ENCODE measurements around the gene PAPLN.

PAPLN gene

DNA sequence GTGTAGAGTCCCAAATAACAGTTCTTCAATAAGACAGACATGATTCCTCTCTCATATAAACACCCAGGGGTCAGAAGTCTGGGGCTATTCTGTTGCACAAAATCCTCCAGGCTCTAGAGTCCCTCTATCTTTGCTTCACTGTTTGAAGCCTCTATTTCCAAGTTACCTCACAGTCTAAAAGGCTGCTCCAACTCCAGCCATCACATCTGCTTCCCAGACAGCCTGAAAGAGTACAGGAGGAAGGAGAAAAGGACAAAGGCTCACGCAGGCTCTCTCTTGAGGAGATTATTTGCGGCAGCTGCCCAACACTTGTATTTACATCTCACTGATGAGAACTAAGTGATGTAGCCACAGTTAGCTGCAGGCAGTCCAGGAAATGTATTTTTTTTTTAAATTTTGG is 6.4 kb downstream of the PAPLN start:
- no peak for DNase-seq (ENCODE audit: low spot score)

DNA sequence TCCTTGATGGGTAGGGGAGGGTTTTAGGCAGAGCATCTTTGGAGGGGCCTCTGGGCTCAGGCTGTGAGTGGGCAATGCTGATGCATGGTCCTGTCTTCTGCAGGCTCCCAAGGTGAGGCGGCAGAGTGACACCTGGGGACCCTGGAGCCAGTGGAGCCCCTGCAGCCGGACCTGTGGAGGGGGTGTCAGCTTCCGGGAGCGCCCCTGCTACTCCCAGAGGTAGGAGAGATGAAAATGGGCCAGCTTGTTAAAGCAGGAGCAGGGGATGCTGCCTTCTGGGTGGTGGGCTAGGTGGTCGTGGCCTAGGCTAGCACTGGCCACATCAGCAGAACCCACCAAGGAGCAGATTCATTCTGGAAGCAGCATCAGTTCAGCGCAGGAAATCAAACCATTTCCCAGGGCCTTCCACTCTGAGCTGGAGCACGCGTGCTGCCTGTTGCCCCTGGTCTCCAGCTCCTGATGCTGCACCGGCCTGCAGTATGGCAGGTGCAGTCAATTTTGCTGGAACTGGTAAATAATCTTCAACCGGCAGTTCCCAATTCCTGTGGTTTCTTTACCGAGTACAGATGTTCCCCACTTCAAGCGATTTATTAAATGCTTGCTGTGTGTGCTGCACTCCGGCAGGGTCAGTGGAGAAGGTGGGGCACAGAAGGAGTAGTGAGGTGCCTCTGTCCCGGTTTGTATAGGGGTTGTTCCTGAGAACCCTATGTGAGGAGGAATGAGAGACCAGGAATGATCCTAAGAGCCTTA is 7.4 kb downstream of the PAPLN start:
- DNase-seq (ENCODE audit: low spot score) = no peak

DNA sequence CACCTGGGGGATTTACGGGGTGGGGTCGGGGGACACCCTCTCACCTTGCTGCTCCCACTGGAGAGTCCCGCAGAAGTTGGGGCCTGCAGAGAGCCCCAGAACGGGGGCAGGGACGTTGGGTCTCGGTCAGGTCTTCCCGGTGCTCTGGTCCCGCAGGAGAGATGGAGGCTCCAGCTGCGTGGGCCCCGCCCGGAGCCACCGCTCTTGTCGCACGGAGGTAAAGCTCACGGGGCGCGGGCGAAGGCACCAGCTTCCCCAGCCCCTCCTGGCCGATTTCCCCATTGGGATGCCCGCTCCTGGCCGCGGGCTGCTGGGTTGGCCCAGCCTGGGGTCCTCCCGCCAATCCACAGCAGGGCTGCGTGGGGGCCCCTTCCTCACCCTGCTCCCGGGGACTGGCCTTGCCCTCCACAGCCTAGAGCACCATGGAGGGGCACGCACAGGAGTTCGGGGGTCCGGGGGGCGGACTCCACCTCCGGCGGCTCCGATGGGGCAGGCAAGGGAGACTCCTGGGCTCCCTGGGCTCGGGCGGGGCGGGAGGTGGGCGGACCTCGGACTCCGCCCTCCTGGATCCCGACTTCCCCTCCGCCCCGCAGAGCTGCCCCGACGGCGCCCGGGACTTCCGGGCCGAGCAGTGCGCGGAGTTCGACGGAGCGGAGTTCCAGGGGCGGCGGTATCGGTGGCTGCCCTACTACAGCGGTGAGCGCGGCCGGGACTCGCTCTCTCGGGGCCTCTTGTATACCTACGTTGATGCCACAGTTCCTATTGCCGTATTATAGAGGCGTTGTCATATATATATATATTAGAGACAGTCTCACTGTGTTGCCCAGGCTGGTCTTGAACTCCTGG is 8.4 kb downstream of the PAPLN start:
- DNase-seq (ENCODE audit: low spot score) = no peak

DNA sequence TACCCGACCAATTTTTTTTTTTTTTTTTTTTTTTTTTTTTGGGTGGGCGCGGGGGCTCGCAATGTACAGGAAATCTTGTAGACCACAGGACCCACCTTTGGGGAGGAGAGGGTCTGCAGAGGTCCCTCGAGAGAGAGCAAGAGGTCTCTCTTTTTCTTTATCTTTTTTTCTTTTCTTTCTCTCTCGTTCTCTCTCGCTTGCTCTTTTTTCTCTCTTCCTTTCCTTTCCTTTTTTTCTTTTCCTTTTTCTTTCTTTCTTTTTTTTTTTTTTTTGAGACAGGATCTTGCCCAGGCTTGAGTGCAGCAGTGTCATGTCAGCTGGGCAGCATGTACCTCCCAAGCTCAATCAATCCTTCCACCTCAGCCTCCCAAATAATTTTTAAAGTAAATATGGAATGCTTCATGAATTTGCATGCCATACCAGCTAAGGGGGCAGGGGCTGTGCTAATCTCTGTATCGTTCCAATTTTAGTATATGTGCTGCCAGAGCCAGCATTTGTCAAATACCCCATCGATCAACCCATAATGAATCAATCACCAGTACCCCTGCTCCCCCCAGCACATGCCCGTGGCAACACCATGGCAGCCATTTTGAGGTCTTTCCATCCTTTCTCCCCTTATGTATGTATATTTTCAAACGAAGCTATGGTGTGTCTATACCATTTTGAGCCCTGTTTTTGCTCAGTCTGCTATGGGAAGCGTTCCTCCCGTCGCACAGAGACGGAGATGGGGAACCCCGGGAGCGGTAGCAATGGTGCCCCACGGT is 9.3 kb downstream of the PAPLN start:
- no peak for DNase-seq (ENCODE audit: low spot score)

DNA sequence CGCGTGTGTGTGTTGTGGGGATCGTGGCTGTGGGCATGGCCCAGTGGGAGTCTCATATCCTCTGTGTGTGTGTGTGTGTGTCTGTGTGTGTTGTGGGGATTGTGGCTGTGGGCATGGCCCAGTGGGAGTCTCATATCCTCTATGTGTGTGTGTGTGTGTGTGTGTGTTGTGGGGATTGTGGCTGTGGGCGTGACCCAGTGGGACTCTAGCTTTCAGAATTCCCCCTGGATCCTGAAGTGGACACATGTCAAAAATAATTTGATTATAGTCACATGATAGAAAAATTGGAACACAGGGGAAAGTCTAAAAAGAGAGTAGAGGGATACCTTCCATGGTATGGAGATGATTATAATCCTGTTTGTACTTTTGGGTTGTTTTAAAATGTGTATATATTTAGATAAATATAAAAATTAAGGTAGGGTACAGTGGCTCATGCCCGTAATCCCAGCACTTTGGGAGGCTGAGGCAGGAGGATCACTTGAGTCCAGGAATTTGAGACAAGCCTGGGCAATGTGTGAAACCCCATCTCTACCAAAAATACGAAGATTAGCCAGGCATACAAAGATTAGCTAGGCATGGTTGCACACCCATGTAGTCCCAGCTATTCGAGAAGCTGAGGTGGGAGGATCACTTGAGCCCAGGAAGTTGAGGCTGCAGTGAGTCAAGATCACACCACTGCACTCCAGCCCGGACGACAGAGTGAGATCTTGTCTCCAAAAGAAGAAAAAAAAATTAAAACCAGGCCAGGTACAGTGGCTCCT is 11.0 kb downstream of the PAPLN start:
- DNase-seq (ENCODE audit: low spot score) = no peak

DNA sequence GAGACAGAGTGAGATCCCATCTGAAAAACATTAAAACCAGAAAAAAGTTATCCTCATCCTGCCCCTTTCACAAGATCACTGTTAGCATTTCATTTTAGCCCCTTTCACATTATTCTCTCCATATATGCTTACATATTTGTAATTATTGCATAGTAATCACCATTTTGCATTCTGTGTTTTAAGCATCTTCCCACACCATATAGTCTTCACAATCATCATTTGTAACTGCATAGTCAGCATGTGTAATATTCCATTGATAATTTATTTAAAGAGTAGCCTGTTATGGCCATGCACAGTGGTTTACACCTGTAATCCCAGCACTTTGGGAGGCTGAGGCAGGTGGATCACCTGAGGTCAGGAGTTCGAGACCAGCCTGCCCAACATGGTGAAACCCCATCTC is 11.8 kb downstream of the PAPLN start:
- no peak for DNase-seq (ENCODE audit: low spot score)

DNA sequence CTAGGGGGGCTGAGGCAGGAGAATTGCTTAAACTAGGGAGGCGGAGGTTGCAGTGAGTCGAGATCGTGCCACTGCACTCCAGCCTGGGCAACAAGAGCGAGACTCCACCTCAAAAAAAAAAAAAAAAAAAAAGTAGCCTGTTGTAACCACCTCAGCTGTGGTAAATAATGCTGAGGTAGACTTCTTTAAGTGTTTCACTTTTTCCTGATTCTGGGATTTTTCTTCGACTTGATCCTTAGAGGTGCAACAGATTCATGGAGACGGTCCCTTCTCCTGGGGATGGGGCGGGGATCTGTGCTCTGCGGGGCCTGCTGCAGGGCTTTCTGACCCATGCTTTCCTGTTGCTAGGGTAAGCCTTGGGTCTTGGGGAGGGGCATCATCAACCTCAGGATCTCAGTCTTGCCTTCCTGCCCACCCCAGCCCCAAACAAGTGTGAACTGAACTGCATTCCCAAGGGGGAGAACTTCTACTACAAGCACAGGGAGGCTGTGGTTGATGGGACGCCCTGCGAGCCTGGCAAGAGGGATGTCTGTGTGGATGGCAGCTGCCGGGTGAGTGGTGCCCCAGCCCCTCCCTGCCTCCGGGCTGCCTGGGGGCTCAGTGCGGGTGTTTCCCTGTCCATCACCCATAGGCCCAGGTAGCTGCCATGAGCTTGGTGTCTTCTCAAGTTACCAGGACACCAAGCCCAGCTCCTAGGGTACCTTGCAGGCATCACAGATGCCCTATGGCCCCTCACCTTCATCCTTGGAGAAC is 12.4 kb downstream of the PAPLN start:
- no peak for DNase-seq (ENCODE audit: low spot score)

DNA sequence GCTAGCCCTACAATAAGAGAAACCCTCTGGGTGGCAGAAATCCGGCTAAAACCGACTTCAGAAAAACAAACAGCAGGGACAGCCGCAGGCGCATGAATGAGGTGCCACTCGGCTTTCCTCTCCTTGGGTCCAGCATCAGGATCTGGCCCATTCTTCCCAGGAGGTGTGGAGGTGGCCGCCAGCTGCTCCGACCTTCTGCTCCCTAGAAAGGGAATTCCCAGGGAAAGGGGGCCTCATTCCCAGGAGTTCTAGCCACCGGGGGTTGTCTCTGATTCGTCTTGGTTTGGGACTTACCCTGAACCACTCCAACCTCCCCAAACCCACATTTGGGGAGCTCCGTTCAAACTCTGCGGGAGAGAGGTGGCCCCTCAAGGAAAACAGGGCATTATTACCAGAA is 13.0 kb downstream of the PAPLN start:
- no peak for DNase-seq (ENCODE audit: low spot score)

DNA sequence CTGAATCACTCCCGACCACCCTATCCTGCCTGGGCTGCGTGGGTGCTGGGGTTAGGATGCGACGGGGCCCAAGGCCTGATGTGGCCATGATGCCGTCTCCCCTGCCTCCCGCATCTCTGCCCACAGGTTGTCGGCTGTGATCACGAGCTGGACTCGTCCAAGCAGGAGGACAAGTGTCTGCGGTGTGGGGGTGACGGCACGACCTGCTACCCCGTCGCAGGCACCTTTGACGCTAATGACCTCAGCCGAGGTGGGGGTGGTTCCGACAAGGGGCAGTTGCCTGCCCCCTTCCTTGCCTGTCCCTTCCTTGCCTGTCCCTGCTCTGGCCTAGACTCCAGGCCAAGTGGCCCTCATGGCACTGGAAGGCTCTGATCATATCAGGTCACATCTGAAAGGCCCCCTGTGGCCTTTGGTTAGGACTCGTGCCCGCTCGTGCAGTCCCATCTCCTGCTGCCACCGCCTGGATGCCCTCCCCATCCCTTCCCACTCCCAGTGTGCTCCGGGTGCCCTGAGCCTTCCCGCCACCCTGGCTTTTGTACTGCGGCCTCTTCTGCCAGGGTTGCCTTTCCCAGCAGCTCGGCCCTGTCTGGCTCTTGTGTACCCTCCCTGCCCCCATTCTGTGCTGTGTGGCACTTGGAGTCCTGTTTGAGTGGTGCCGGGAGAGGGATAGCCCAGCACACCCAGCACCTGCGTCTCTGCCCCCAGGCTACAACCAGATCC is 13.6 kb downstream of the PAPLN start:
- no peak for DNase-seq (ENCODE audit: low spot score)

DNA sequence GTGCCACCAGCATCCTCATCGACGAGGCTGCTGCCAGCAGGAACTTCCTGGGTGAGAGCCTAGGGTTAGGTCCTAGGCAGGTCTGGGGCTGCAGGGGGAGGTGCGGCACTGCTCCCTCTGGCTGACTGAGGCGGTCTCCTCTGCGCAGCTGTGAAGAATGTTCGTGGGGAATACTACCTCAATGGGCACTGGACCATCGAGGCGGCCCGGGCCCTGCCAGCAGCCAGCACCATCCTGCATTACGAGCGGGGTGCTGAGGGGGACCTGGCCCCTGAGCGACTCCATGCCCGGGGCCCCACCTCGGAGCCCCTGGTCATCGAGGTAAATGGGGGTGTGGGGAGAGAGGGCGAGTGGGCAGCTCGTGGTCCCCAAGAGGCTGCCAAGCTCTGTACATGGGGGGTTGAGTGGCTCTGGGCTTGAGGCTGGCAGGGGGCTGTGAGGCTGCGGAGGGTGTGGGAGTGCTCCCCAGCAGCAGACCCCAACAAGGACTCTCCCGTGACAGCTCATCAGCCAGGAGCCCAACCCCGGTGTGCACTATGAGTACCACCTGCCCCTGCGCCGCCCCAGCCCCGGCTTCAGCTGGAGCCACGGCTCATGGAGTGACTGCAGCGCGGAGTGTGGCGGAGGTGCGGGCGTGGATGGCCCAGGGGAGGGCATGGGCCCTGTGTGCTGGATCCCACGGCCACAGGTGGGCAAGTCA is 14.4 kb downstream of the PAPLN start:
- DNase-seq (ENCODE audit: low spot score) = no peak

DNA sequence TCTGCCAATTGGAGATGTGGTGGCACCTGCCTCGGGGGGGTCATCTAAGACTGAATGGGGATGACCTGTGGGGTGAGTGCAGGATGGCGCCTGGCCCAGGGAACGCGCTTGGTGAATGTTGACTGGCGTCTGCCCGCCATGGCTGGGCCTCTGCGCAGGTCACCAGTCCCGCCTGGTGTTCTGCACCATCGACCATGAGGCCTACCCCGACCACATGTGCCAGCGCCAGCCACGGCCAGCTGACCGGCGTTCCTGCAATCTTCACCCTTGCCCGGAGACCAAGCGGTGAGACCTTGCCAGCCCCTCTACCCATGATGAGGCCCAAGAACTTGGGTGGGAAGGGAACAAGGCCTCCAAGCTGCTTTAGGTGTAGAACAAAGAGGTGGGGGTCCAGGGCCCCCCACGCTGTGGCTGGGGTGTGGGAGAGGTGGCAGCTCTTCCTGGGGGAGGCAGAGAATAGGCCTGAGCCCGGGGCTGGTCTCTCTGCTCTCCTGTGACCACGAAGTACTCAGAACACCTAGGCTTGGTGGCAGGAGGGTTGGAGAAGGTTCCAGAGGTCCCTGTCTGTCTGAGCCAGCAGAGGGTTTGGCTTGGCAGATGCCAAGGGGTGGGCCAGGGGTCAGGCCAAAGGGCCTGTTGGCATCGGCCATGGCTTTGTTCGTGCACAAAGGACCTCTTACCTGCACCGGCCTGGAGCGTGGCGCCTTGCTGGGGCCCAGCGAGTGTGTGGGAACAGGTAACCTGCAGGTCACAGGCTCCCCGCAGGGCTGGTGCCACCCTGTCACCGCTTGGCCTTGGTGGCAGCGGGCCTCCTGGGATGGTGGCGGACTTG is 15.4 kb downstream of the PAPLN start:
- DNase-seq (ENCODE audit: low spot score) = no peak

DNA sequence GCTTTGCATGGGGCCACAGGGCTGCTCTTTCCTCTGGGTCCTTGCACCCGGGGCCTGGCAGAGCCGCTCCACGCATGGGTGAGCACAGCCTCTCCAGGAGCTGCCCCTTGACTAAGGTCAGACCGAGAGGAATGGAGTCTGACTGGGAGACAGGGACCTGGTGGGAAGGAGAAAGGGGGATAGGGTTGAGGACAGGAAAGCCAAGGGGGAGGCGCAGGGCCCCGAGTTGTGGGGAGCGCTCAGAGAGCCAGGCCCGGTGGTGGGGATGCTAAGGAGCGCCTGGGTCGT is 16.0 kb downstream of the PAPLN start:
- DNase-seq (ENCODE audit: low spot score) = no peak

DNA sequence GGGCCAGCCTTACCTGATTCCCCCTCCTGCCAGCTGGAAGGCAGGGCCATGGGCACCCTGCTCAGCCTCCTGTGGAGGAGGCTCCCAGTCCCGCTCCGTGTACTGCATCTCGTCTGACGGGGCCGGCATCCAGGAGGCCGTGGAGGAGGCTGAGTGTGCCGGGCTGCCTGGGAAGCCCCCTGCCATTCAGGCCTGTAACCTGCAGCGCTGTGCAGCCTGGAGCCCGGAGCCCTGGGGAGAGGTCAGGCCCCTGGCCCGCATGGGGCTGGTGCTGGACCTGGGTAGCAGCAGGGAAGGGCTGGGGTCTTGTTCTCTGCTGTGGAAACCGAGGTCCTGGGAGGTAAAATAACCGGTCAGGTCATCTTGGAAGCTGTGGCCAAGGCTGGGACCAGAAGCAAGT is 16.4 kb downstream of the PAPLN start:
- DNase-seq (ENCODE audit: low spot score) = no peak

DNA sequence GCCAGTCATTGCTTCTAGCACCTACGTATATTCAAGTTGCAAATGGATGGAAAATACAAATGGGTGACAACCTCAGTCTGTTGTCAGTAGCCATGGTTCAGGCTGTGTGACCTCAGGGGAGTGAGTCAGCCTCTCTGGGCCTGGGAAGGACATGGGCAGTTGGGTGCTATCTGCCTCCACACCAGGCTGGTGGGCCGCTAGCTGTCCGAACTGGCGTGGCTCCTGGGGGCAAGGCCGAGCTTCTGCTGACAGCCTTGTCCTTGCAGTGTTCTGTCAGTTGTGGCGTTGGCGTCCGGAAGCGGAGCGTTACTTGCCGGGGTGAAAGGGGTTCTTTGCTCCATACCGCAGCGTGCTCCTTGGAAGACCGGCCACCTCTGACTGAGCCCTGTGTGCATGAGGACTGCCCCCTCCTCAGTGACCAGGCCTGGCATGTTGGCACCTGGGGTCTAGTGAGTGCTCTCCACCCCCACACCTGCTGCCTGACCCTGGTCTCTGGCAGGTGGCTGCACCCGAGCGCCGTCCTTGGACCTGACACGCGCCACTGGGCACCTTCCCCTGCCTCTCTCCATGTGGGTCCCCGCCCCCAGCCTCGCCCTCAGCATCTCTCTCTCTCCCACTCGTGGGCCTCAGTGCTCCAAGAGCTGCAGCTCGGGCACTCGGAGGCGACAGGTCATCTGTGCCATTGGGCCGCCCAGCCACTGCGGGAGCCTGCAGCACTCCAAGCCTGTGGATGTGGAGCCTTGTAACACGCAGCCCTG is 17.1 kb downstream of the PAPLN start:
- DNase-seq (ENCODE audit: low spot score) = no peak

DNA sequence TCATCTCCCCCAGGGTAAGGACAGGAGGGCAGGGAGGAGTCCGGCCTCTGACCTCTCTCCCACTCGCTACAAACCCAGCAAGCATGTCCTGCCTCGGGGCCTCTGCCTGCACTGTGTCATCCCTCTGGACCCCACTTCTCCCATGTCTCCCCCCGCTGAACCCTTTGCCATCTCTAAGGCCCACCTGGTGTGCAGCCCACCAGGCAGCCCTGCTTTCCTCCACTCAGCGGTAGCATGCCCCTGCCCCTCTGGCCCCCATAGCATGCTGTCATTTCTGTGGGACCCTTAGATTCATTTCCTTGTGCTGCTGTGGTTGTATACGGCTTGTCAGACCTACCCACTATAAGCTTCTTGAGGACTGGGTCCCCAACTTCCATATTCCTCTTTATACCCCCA is 17.7 kb downstream of the PAPLN start:
- DNase-seq (ENCODE audit: low spot score) = no peak

DNA sequence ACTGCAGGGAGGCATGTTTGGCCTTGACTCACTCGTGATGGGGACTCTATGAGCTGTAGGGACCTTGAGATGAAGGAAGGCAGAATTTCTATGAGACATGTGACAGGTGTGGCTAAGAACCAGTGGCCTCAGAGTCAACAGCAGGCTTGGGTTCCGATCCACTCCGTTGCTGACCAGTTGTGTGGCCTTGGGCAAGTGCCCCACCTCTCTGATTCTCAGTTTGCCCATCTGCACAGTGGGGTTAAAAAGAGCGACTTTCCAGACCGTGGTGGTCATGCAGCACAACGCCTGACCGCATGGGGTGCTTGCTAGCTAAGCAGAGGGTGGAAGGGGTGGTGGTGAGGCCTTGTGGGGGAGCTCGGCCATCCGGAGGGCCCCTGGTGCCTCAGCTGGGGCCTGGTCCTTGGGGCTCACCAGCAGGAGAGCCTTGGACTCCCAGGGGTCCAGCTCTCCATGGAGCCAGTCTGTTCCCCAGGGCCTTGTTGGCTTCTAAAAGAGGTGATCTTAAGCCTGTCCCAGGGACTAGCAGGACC is 18.5 kb downstream of the PAPLN start:
- DNase-seq (ENCODE audit: low spot score) = no peak

DNA sequence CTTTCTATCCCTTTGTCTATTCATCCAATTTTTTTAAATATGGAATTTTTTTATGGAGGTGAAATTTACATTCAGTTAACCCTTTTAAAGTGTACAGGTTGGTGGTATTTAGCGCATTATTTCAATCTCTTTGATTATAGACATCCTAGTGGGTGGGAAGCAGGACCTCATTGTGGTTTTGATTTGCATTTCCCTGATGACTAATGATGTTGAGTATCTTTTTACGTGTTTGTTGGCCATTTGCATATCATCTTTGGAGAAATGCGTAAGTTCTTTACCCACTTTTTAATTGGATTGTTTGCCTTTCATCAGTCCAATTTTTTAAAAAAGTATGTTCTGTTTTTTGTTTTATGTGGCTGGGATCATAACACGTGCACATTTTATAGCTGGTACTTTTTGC is 20.8 kb downstream of the PAPLN start:
- no peak for DNase-seq (ENCODE audit: low spot score)
